Tibial artery (tissue), 4 donors: ENCODE results near the gene NSL1.
A peak's percentile ranks its signal among the peaks of the same experiment; 100 is the strongest.

ENCODE experiments used
- DNase-seq, 2 donors: peaks; one replicate each; pipeline ENCODE4 v3.0.0-alpha.2; 2019
- H3K27ac ChIP-seq, 2 donors: fragments of 200-600 bp; sonication (generic) in 1 of 2; 1 replicate in 1 of 2; 2 replicates in 1 of 2; pipeline ENCODE4 v1.5.1; 2018 to 2019; ENCODE audit warnings: mild to moderate bottlenecking in 1 of 2
- H3K27me3 ChIP-seq, 2 donors: fragments of 200-600 bp; sonication (generic) in 1 of 2; one replicate each; pipeline versions ENCODE4 v1.5.1 to v1.6.0; 2016 to 2019
- H3K36me3 ChIP-seq, 3 donors: fragments of 200-600 bp; sonication (generic) in 2 of 3; one replicate each; pipeline ENCODE4 v1.5.1; 2016 to 2019; ENCODE audit warnings: mild to moderate bottlenecking in 2 of 3
- H3K4me1 ChIP-seq, 4 donors: fragments of 200-600 bp; sonication (generic) in 2 of 4; 1 replicate in 3 of 4; 2 replicates in 1 of 4; pipeline ENCODE4 v1.5.1; 2016 to 2019
- H3K4me3 ChIP-seq, 2 donors: fragments of 200-600 bp; sonication (generic) in 1 of 2; 1 replicate in 1 of 2; 2 replicates in 1 of 2; pipeline ENCODE4 v1.5.1; 2018 to 2019; ENCODE audit warnings: mild to moderate bottlenecking in 2 of 2
- H3K9me3 ChIP-seq, 3 donors: fragments of 200-600 bp; sonication (generic) in 1 of 3; one replicate each; pipeline ENCODE4 v1.5.1; 2016 to 2019
- intact Hi-C: fragments of 100-400 bp; cut with DNase I; formaldehyde crosslinking; loops from one replicate; pipeline ENCODE4 v1.15.0; 2023; ENCODE audit warnings: low total_unique reads
- TF ChIP-seq, protein P1 (sequence below), 2 experiments: fragments of 200-600 bp in 1 of 2; fragments of 450-650 bp in 1 of 2; IDR thresholded peaks; one replicate each; pipeline ENCODE4 v1.5.1; 2017 to 2019; ENCODE audit warnings: antibody characterized with exemption in 2 of 2, mild to moderate bottlenecking in 1 of 2, moderate library complexity in 1 of 2

NSL1 gene

DNA sequence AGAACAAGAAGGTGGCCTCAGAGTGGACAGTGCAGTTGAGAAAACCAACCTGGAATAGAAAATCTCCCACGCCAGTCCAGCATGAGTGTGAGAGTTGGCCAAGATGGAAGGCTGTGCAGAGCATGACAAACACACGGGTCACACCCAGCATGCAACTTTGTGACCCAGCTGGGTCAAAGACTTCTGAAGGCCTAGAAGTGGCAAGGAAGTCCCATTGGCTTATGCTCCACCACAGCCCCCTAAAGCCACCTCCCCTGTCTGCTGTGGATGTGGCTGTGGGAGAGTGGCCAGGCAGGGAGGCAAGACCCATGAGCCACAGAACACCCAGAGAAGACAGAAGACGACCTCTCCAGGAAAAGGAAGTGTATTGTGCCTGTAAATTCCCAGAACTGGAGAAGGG is 105.5 kb downstream of the NSL1 start:
- H3K9me3 ChIP-seq: no peaks in the 10 kb centered on the region
- H3K27ac ChIP-seq: no peak overlapping the region
- no peak overlapping the region for H3K4me3 ChIP-seq
- intact Hi-C loops: no loop called here
- no peaks in the 10 kb centered on the region for H3K36me3 ChIP-seq
- no peaks in the 10 kb centered on the region for H3K4me1 ChIP-seq
- peaks cover 0 to 4% of the 10 kb centered on the region in 2 donors for H3K27me3 ChIP-seq
- TF ChIP-seq, protein P1, sequence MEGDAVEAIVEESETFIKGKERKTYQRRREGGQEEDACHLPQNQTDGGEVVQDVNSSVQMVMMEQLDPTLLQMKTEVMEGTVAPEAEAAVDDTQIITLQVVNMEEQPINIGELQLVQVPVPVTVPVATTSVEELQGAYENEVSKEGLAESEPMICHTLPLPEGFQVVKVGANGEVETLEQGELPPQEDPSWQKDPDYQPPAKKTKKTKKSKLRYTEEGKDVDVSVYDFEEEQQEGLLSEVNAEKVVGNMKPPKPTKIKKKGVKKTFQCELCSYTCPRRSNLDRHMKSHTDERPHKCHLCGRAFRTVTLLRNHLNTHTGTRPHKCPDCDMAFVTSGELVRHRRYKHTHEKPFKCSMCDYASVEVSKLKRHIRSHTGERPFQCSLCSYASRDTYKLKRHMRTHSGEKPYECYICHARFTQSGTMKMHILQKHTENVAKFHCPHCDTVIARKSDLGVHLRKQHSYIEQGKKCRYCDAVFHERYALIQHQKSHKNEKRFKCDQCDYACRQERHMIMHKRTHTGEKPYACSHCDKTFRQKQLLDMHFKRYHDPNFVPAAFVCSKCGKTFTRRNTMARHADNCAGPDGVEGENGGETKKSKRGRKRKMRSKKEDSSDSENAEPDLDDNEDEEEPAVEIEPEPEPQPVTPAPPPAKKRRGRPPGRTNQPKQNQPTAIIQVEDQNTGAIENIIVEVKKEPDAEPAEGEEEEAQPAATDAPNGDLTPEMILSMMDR (IDR thresholded peaks at IDR 0.05): no peak
- DNase-seq: no peak

GRCh38 chr1:212685429-212685828 is 106.1 kb downstream of the NSL1 start:
- Histone ChIP-seq H3K9me3 (no peaks in the 10 kb centered on the region), H3K4me3 (no peak overlapping the region), H3K27ac (no peak overlapping the region), H3K36me3 (no peaks in the 10 kb centered on the region), H3K4me1 (no peaks in the 10 kb centered on the region), H3K27me3 (peaks cover 0 to 4% of the 10 kb centered on the region in 2 donors)
- no peak for DNase-seq
- TF ChIP-seq, protein P1 (IDR thresholded peaks at IDR 0.05): no peak
- intact Hi-C loops: no loop called here

- TF ChIP-seq, protein P1 (IDR thresholded peaks at IDR 0.05): no peak
- no peaks in the 10 kb centered on the region for H3K4me1 ChIP-seq
- H3K36me3 ChIP-seq: no peaks in the 10 kb centered on the region
- H3K9me3 ChIP-seq: no peaks in the 10 kb centered on the region
- H3K4me3 ChIP-seq: no peak overlapping the region
- DNase-seq: no peak
- no peak overlapping the region for H3K27ac ChIP-seq
- intact Hi-C loops: no loop called here
- H3K27me3 ChIP-seq: peaks cover 0 to 4% of the 10 kb centered on the region in 2 donors
Observed at GRCh38 chr1:212684521-212685090, 107.0 kb downstream of the NSL1 start.

- Histone ChIP-seq H3K9me3 (no peaks in the 10 kb centered on the region), H3K36me3 (no peaks in the 10 kb centered on the region), H3K4me1 (no peaks in the 10 kb centered on the region), H3K4me3 (no peak overlapping the region), H3K27me3 (peaks cover 0 to 4% of the 10 kb centered on the region in 2 donors), H3K27ac (no peak overlapping the region)
- TF ChIP-seq, protein P1 (IDR thresholded peaks at IDR 0.05): no peak
- DNase-seq: no peak
- intact Hi-C loops: no loop called here
Observed at GRCh38 chr1:212684076-212684475, 107.5 kb downstream of the NSL1 start.

GRCh38 chr1:212683357-212683722 is 108.2 kb downstream of the NSL1 start:
- TF ChIP-seq, protein P1 (IDR thresholded peaks at IDR 0.05): no peak
- no peaks in the 10 kb centered on the region for H3K9me3 ChIP-seq
- no peak overlapping the region for H3K4me3 ChIP-seq
- H3K36me3 ChIP-seq: no peaks in the 10 kb centered on the region
- DNase-seq: peak in 1 of 2 donors; percentile 35
- intact Hi-C loops: no loop called here
- peaks cover 0 to 4% of the 10 kb centered on the region in 2 donors for H3K27me3 ChIP-seq
- no peak overlapping the region for H3K27ac ChIP-seq
- no peaks in the 10 kb centered on the region for H3K4me1 ChIP-seq
